Suprapubic skin (tissue), 4 donors: ENCODE data around the gene P4HA2. TPM values are rescaled to one million over a fixed set of nuclear protein-coding genes. Genes with fewer than 3 reads are reported as not detected.

ENCODE experiments used
- DNase-seq, 2 donors: peaks; one replicate each; pipeline ENCODE4 v3.0.0-alpha.2; 2019; ENCODE audit warnings: low spot score in 2 of 2
- H3K27ac ChIP-seq: fragments of 200-600 bp; sonication (generic); one replicate; pipeline ENCODE4 v1.5.1; 2019
- H3K27me3 ChIP-seq: fragments of 200-600 bp; sonication (generic); one replicate; pipeline ENCODE4 v1.5.1; 2019
- H3K36me3 ChIP-seq: fragments of 200-600 bp; sonication (generic); one replicate; pipeline ENCODE4 v1.5.1; 2019
- H3K4me1 ChIP-seq: fragments of 200-600 bp; sonication (generic); one replicate; pipeline ENCODE4 v1.5.1; 2019
- H3K4me3 ChIP-seq: fragments of 200-600 bp; sonication (generic); one replicate; pipeline ENCODE4 v1.5.1; 2019; ENCODE audit warnings: mild to moderate bottlenecking
- H3K9me3 ChIP-seq: fragments of 200-600 bp; sonication (generic); one replicate; pipeline ENCODE4 v1.5.1; 2019
- CTCF ChIP-seq, 2 donors: fragments of 200-600 bp in 1 of 2; fragments of 450-650 bp in 1 of 2; sonication (generic) in 1 of 2; IDR thresholded peaks; one replicate each; pipeline ENCODE4 v1.5.1; 2016 to 2019; ENCODE audit warnings: antibody characterized with exemption in 2 of 2, mild to moderate bottlenecking in 1 of 2, moderate library complexity in 1 of 2
- EP300 ChIP-seq: sonication (generic); formaldehyde crosslinking; IDR thresholded peaks from one replicate; pipeline ENCODE4 v1.6.1; 2017; ENCODE audit warnings: antibody characterized with exemption
- POLR2A ChIP-seq, 2 donors: fragments of 450-650 bp; IDR thresholded peaks; one replicate each; pipeline ENCODE4 v1.6.1; 2017; ENCODE audit warnings: antibody characterized with exemption in 2 of 2, mild to moderate bottlenecking in 2 of 2, moderate library complexity in 2 of 2
- POLR2AphosphoS5 ChIP-seq, 3 donors: sonication (generic); formaldehyde crosslinking; IDR thresholded peaks; one replicate each; pipeline ENCODE4 v1.6.1; 2017; ENCODE audit warnings: antibody characterized with exemption in 3 of 3
- WGBS: methylation state at CpG from one replicate; pipeline ENCODE4 v1.1.5; 2018; 5-methylcytosine and 5-hydroxymethylcytosine counted together
- total RNA-seq, 4 donors: library from RNA; depleted of rRNA; stranded (reverse); fragments of >200 nt; gene quantifications; one replicate each; pipeline ENCODE4 v1.1.0, GENCODE V29; 2016

The P4HA2 gene
- total RNA-seq, 4 donors from 2014 or later = 23.9 to 42.0 (median 30.9) TPM

- 75% methylated on average over 2 of the region's 2 CpGs for WGBS
- TF ChIP-seq CTCF (IDR thresholded peaks at IDR 0.05) (no peak), POLR2AphosphoS5 (IDR thresholded peaks at IDR 0.05) (no peak)
- no peaks in the 10 kb centered on the region for H3K27me3 ChIP-seq
- H3K4me3 ChIP-seq = no peak overlapping the region
- H3K27ac ChIP-seq = no peak overlapping the region
- DNase-seq = no peak
- peaks cover 16% of the 10 kb centered on the region for H3K4me1 ChIP-seq
- H3K36me3 ChIP-seq = peaks cover 29% of the 10 kb centered on the region
- H3K9me3 ChIP-seq = no peaks in the 10 kb centered on the region
Observed at GRCh38 chr5:132273631-132274030, 46.0 kb upstream of the P4HA2 start.

- TF ChIP-seq CTCF (IDR thresholded peaks at IDR 0.05) (peak; percentile 72 to 78), POLR2A (IDR thresholded peaks at IDR 0.05) (no peak)
- DNase-seq = no peak
- Histone ChIP-seq H3K27me3 (no peaks in the 10 kb centered on the region), H3K4me1 (peaks cover 24% of the 10 kb centered on the region), H3K36me3 (peaks cover 33% of the 10 kb centered on the region), H3K9me3 (no peaks in the 10 kb centered on the region), H3K27ac (no peak overlapping the region), H3K4me3 (no peak overlapping the region)
- 61% methylated on average over 36 of the region's 37 CpGs for WGBS
Observed at GRCh38 chr5:132272311-132273210, 44.9 kb upstream of the P4HA2 start.

- DNase-seq = no peak
- H3K9me3 ChIP-seq = no peaks in the 10 kb centered on the region
- no peak overlapping the region for H3K4me3 ChIP-seq
- no peak overlapping the region for H3K27ac ChIP-seq
- TF ChIP-seq CTCF (IDR thresholded peaks at IDR 0.05) (no peak), POLR2A (IDR thresholded peaks at IDR 0.05) (no peak), POLR2AphosphoS5 (IDR thresholded peaks at IDR 0.05) (no peak), EP300 (no peak)
- WGBS = 85% methylated on average over 76 of the region's 77 CpGs
- peaks cover 32% of the 10 kb centered on the region for H3K4me1 ChIP-seq
- H3K36me3 ChIP-seq = peaks cover 43% of the 10 kb centered on the region
- H3K27me3 ChIP-seq = no peaks in the 10 kb centered on the region
Observed at GRCh38 chr5:132271251-132272246, 43.9 kb upstream of the P4HA2 start.

GRCh38 chr5:132270706-132271105 is 43.1 kb upstream of the P4HA2 start:
- H3K9me3 ChIP-seq = no peaks in the 10 kb centered on the region
- no peak for DNase-seq

More at GRCh38 chr5:132270706-132271105, 43.1 kb upstream of the P4HA2 start:
- Histone ChIP-seq H3K27me3 (no peaks in the 10 kb centered on the region), H3K36me3 (peaks cover 43% of the 10 kb centered on the region), H3K4me3 (no peak overlapping the region), H3K4me1 (peaks cover 40% of the 10 kb centered on the region), H3K27ac (no peak overlapping the region)
- TF ChIP-seq POLR2AphosphoS5 (IDR thresholded peaks at IDR 0.05) (no peak), EP300 (no peak), CTCF (IDR thresholded peaks at IDR 0.05) (no peak), POLR2A (IDR thresholded peaks at IDR 0.05) (no peak)
- WGBS = 100% methylated on average over 1 of the region's 6 CpGs
